Superior temporal gyrus (tissue), 1 donor: ENCODE data around the gene MACROD2.
A peak's percentile ranks its signal among the peaks of the same experiment; 100 is the strongest.
"Not testable (repeated sequence)": the region's sequence is repeated elsewhere in the genome, so short reads cannot be mapped to it uniquely, and the experiment has no call there.

Experiments used
- DNase-seq: peaks from one replicate; pipeline ENCODE4 v3.0.0-alpha.2; 2016; ENCODE audit errors: extremely low spot score

MACROD2 gene

DNA sequence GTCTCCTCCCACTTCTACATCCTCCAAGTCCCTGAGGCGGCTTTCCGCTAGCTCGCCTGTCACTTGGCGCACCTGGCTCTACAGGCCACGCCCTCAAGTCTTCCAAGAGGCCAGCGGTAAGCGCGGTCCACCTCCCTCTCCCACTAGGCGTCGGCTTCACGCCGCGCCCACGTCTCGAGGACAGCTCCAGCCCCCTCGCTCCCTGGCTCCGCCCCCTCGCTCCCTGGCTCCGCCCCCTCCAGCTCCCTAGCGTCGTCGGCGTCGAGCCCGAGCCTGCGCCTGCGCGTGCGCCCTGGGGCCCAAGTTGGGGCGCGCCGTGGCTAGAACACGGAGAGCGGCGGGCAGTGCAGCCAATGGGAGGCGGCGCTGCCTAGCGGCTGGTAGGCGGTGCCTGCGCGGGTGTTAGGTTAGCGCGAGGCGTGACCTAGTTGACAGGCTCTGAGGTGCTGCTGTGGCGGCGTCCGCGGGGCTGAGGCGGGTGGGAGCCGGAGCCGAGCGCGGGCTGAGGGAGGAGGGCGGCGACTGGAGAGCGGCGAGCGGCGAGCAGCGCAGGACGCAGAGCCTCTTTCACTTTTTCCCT is at the start of gene MACROD2:
TSS of gene MACROD2 (plus strand) at position 431 of the 580 bp plus-strand sequence.
- DNase-seq: peak; percentile 87

DNA sequence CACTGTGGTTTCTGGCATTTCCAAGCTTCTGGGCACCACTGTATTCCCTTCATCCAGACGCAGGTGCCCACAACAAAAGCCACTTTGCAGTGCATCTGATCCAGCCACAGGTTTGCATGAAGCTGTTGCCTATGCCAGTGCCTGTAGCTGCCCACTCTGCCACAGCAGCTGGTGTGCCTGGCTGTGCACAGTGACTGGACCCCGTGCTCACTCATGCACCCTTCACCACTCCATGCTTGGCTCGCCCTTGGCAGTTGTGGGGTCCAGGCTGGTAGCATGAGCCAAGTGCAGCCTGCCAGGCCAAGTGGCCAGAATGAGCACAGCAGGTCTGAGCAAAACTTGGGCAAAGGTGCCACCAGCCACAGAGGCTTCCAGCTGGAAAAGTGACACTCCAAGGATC is 47.6 kb upstream of the MACROD2 start:
- no peak for DNase-seq

GRCh38 chr20:13953227-13953626 is 42.1 kb upstream of the MACROD2 start:
- DNase-seq: no peak

DNA sequence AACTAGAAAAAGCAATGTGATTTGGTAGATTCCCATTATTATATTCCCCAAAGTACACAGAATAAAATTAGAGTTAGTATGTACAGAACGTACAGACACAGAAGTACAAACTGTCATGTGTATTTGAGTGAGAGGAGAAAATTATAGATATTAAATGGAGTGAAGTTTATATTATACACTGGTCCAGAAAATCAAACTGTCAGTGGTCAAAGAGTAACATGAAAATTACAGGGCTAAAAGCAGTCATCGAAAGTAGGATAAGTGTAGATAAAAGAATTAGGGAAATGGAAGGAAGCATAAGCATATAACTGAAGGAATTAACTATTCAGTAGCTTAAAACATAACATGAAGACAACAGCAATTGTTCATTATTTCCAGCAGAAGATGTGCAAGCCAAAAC is 35.2 kb upstream of the MACROD2 start:
- DNase-seq: no peak

GRCh38 chr20:13960525-13960924 is 34.8 kb upstream of the MACROD2 start:
- DNase-seq: no peak

DNA sequence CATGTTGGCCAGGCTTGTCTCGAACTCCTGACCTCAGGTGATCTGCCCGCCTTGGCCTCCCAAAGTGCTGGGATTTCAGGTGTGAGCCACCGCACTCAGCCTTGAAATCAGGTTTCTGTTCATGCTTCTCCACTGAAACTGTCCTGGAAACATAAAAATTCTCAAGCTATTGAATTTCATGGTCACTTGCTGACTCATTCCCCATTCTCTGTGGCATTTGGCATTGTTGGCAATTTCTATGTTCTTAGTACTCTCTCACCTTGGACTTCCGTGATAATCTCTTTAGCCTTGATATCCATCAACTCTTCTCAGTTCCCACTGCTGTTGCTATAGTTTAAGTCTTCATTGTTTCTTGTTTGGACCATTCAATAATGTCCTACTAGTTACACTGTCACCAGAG is 11.1 kb upstream of the MACROD2 start:
- DNase-seq: no peak

GRCh38 chr20:13990465-13990864 is 4.9 kb upstream of the MACROD2 start, which contains the start of gene SEL1L2:
Gene SEL1L2, minus strand, starts transcription at chr20:13990614. Its CDS starts 80 bp downstream, at chr20:13990534.
- DNase-seq: no peak

DNA sequence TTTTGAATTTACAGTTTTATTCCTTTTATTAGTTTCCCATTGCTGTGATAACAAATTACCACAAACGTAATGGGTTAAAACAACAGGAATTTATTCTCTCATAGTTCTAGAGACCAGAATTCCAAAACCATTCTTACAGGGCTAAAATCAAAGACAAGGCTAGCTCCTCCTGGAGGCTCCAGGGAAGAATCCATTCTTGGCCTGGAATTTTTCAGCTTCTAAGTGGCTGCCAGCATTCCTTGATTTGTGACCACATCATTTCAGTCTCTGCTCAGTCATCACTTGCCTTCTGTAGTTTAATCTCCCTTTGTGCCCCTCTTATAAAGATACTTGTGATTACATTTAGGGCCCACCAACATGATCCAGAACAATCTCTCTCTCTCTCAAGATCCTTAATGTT is 4.0 kb upstream of the MACROD2 start:
- no peak for DNase-seq

- DNase-seq: not testable (repeated sequence)
Observed at GRCh38 chr20:13991955-13992354, 3.4 kb upstream of the MACROD2 start.

GRCh38 chr20:13995841-13996240 is 525 bp downstream of the MACROD2 start:
- DNase-seq: no peak

GRCh38 chr20:13996265-13996664 is 949 bp downstream of the MACROD2 start:
- peak; percentile 50 for DNase-seq

DNA sequence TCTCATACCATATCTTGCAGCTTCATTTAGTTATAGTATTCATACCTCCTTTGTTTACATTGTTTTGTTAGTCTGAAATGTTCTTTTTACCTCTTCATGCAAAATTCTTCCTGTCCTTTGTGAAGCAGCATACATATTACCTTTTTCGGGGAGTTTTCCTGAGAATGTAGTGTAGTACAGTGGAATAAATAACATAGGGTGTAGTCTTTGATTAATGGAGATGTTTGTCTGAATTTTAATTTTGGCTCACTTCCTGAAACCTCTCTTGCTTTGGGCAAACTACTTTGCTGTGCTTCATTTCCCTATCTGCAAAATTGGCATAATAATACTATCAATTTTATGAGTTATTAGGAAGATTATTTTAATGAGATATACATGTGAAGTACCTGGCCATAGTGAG is 5.6 kb downstream of the MACROD2 start:
- DNase-seq: no peak

DNA sequence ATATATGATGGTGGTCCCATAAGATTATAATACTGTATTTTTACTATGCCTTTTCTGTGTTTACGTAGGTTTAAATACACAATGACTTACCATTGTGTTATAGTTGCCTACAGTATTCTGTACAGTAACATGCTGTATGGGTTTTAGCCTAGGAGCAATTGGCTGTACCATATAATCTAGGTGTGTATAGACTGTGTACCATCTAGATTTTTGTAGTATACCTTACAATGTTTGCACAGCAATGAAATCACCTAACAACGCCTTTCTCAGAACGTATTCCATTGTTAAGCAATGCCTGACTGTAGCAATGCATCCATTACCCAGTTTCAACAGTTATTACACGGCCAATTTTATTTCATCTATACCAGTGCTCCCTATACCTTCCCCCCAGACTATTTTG is 10.7 kb downstream of the MACROD2 start:
- no peak for DNase-seq

DNA sequence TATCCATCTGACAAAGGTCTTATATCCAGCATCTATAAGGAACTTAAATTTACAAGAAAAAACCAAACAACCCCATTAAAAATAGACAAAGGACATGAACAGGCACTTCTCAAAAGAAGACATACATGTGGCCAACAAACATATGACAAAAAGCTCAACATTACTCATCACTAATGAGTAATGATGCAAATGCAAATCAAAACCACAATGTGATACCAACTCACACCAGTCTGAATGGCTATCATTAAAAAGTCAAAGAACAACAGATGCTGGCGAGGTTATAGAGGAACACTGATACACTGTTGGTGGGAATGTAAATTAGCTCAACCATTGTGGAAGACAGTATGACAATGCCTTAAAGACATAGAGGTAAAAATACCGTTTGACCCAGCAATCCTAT is 13.9 kb downstream of the MACROD2 start:
- DNase-seq: no peak

DNA sequence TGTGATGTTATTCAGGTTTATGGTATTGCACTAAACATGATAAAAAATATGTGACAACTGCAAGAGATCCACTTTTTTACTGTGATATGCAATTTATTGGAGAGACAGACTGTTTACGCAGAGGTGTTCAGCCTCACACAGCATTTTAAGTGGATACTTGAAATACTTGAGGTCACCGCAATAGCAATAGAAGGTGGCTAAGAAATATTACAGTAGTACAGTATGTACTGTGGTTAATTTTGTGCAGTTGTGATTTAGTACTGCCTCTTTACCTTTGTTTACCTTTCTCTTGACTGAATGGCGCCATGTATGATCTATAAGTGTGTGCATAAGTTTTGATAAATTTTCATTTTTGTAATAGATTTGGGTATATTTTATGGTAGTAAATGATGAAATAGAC is 17.4 kb downstream of the MACROD2 start:
- no peak for DNase-seq

DNA sequence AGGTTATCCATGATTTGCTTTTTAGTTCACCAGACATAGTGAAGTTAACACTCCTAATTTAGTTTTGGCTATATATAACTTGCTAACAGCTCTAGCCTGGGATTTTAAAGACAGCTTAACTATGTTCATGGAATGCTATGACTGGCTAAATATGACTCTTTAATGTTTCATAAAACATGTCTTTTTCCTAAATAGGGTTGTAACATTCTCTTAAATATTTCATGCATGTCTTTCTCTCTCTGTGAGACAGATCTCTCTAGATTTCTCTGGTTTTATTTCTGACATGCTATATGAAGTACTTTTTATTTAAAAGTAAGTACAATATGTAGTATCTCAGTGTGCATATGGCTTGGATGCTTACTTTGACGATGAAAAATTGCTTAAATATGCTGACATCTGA is 35.7 kb downstream of the MACROD2 start:
- DNase-seq: no peak

DNA sequence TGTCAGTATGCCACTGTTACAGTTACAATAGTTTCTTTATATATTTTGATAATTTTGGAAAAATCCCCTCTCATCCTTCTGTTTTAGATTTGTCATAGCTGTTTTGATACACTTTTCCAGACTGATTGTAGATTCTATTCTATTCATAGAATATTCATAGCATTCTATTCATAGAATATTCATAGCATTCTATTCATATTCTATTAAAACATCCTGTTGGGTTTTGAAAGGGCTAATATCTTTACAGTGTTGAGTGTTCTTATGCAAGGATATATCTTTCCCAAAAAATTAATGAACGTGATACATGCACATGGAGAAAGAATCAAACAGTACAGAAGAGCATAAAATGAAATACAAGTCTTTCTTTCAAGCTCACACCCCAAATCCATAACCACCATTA is 38.0 kb downstream of the MACROD2 start:
- no peak for DNase-seq

DNA sequence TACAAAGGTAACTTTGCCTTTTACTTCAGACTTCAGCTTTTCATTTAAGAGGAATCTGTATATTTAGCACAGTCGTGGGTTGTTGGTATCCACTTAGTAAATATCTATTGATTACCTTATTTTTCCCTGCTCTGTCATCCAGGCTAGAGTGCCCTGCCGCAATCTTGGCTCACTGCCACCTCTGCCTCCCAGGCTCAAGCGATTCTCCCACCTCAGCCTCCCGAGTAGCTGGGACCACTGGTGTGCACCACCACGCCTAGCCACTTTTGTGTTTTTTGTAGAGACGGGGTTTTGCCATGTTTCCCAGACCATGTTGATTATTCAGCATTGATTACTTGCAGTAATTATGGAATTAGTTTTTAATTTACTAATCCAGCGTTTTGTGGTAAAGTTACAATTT is 41.3 kb downstream of the MACROD2 start:
- no peak for DNase-seq

DNA sequence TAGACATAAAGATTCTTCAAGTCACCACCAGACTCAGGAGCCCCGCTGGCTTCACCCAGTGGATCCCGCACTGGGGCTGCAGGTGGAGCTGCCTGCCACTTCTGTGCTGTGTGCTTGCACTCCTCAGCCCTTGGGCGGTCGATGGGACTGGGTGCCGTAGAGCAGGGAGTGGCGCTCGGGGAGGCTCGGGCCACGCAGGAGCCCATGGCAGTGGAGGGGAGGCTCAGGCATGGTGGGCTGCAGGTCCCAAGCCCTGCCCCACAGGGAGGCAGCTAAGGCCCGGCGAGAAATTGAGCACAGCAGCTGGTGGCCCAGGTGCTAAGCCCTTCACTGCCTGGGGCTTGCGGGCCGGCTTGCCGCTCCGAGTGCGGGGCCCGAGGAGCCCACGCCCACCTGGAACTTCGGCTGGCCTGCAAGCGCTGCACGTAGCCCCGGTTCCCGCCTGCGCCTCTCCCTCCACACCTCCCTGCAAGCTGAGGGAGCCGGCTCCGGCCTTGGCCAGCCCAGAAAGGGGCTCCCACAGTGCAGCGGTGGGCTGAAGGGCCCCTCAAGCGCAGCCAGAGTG is 49.5 kb downstream of the MACROD2 start:
- not testable (repeated sequence) for DNase-seq

GRCh38 chr20:14046534-14046933 is 51.2 kb downstream of the MACROD2 start:
- DNase-seq: no peak

DNA sequence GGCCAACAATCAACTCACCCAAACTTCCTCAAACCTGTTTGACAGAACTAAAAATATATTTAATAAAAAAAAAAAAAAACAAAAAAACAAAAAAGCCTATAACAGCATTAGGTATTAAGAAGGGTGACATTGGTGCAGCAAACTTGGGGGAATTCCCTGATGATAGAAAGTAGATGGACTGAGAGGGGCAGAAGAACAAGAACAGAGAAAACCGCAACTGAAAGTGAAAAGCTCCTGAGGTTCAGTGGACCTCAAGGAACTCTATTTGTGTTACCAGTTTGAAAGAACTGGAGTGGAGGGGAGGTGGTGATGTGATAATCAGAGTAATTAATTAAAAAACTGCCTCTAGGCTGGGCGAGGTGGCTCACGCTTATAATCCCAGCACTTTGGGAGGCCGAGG is 53.8 kb downstream of the MACROD2 start:
- no peak for DNase-seq

DNA sequence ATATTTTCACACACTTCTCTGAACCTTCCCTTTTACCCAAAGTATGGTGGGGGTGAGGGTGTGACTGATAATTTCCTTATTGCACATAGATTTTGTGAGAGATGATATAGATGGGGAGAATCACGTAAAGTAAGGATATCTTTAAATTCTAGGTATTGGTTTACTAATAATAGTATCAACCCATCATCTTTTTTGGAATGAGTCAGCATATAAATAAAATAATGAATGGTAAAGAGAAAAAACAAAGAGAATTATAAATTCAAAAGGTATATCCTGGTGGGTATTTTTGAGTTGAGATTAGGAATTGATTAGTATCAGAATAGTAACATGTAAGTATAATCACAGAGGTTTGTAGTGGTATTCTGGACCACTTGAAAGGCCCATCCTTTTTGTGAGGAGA is 56.1 kb downstream of the MACROD2 start:
- DNase-seq: no peak

DNA sequence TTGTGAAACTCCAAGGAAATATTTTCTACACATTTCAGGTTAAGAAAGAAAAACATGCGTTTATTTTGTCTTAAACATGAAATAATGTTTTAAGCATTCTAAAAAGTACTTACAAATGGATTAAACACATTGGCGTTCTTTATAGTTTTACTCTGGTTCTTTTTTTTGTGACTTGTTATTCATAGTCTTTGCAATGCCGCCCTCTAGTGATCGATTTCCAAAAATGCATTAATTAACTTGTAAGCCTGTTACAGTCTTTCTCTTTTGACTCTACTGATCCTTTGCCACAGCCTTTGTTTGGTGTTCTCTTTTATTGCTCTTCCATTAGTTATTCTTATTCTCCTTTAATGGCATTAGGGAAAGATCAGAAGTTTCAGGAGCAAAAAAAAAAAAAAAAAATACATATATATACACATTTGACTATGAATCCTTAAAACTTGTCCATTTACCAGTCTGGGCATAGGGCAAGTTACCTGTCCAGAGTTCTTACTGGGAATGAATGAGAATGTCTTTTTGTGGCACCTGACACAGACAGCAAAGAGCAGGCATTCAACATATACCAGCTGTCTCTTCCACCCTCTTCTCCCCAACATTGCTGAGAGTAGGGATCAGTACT is 59.9 kb downstream of the MACROD2 start:
- peak; percentile 94 for DNase-seq

DNA sequence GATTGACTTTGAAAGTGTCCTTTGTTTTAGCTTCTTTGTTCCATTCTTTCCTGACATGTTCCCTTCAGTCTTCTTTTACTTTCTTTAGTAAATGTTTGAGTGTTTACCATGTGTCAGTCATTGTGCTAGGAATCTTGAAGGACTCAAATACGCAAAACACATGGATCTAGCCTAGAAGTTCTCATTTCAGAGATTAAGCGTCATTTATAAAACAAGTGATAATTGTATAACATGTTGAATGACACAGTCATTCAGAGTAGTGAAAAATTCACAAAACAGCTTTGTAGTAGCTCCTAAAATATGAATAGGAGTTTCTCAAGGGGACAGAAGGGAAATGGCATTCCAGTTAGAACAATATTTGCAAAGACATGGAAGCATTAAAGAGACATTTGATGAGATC is 66.9 kb downstream of the MACROD2 start:
- no peak for DNase-seq
